Activated T-helper 17 cell treated with anti-CD3 and anti-CD28 coated beads, Interleukin-2, amount 50 U/mL, for 72 hours (primary cell): Measurements from ENCODE around the gene ETF1. TPM values are rescaled to one million over a fixed set of nuclear protein-coding genes. Genes with fewer than 3 reads are reported as not detected.
A peak's percentile ranks its signal among the peaks of the same experiment; 100 is the strongest.

Experiments
- ATAC-seq: fragments of 150-1000 bp; cut with Tn5 transposase; replicated peaks from 2 replicates; pipeline ENCODE4 v1.10.0; 2021; ENCODE audit warnings: mild to moderate bottlenecking, moderate library complexity
- H3K27ac Mint-ChIP-seq: one replicate; pipeline ENCODE4 v1.8.0; 2022; ENCODE audit warnings: mixed read lengths
- H3K27me3 Mint-ChIP-seq: one replicate; pipeline ENCODE4 v1.8.0; 2022; ENCODE audit warnings: mixed read lengths
- H3K36me3 Mint-ChIP-seq: one replicate; pipeline ENCODE4 v1.8.0; 2022; ENCODE audit warnings: low read depth, mild to moderate bottlenecking, mixed read lengths
- H3K4me1 Mint-ChIP-seq: one replicate; pipeline ENCODE4 v1.8.0; 2022; ENCODE audit warnings: mixed read lengths
- H3K4me3 Mint-ChIP-seq: one replicate; pipeline ENCODE4 v1.8.0; 2022; ENCODE audit warnings: mild to moderate bottlenecking, mixed read lengths
- H3K9me3 Mint-ChIP-seq: one replicate; pipeline ENCODE4 v1.8.0; 2022; ENCODE audit warnings: mixed read lengths
- total RNA-seq, 2 donors: library from RNA; stranded (reverse); gene quantifications; one replicate each; pipeline ENCODE4 v1.2.3, GENCODE V29; 2022

Gene ETF1
- total RNA-seq, 2 donors from 2014 or later: 73.0 to 159 TPM

DNA sequence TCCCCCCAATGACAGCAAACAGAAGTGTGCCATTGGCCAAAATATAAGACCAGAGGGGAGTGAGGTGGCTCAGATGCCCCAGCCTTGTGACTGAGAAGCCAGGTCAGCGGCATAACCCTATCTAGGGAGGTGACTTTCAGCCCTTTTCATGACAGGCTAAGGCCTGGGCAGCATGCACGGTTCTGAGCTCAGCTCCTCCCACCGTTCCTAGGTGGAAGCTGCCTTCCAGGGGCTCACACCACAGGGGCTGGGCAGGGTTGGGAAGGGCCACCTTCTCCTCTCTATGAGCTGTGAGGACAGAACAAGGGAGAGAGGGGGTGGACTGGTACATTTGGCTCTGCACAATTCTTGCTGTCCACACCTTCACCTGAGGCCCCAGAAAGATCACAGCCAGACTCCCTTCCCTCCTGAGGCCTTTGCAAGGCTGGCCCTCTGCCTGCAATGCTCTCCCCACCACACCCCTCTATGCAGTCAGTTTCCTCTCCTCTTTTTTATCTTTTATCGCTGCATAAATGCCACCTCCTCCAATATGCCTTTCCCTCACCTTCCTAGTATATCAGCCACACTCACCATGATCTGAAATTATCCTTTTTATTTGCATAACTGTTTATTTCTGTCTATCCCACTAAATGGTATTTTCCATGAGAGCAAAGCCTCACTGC is 82.9 kb downstream of the ETF1 start:
- peaks cover 3% of the 10 kb centered on the region for H3K9me3 Mint-ChIP-seq
- peak overlapping the region; percentile 99 for H3K27ac Mint-ChIP-seq
- H3K36me3 Mint-ChIP-seq: peaks cover 4% of the 10 kb centered on the region
- peak overlapping the region; percentile 87 for H3K4me3 Mint-ChIP-seq
- H3K4me1 Mint-ChIP-seq: peaks cover 29% of the 10 kb centered on the region
- no peaks in the 10 kb centered on the region for H3K27me3 Mint-ChIP-seq
- ATAC-seq: no peak

- peak overlapping the region; percentile 99 for H3K27ac Mint-ChIP-seq
Observed at GRCh38 chr5:138459311-138459933, 83.6 kb downstream of the ETF1 start.

GRCh38 chr5:138458856-138459255 is 84.2 kb downstream of the ETF1 start:
- ATAC-seq: peak; percentile 5
- peak overlapping the region; percentile 87 for H3K4me3 Mint-ChIP-seq
- peaks cover 29% of the 10 kb centered on the region for H3K4me1 Mint-ChIP-seq
- peak overlapping the region; percentile 99 for H3K27ac Mint-ChIP-seq
- H3K27me3 Mint-ChIP-seq: no peaks in the 10 kb centered on the region
- H3K36me3 Mint-ChIP-seq: no peaks in the 10 kb centered on the region
- peaks cover 3% of the 10 kb centered on the region for H3K9me3 Mint-ChIP-seq

More at GRCh38 chr5:138459311-138459933, 83.6 kb downstream of the ETF1 start:
- Mint-ChIP-seq H3K9me3 (peaks cover 3% of the 10 kb centered on the region), H3K4me1 (peaks cover 29% of the 10 kb centered on the region), H3K36me3 (no peaks in the 10 kb centered on the region), H3K27me3 (no peaks in the 10 kb centered on the region), H3K4me3 (peak overlapping the region; percentile 87)
- ATAC-seq: peak; percentile 75

GRCh38 chr5:138458384-138458783 is 84.7 kb downstream of the ETF1 start:
- peaks cover 29% of the 10 kb centered on the region for H3K4me1 Mint-ChIP-seq
- H3K9me3 Mint-ChIP-seq: peaks cover 3% of the 10 kb centered on the region
- no peak for ATAC-seq
- no peaks in the 10 kb centered on the region for H3K27me3 Mint-ChIP-seq
- H3K27ac Mint-ChIP-seq: peak overlapping the region; percentile 99
- no peaks in the 10 kb centered on the region for H3K36me3 Mint-ChIP-seq
- H3K4me3 Mint-ChIP-seq: peak overlapping the region; percentile 87

GRCh38 chr5:138457531-138458275 is 85.3 kb downstream of the ETF1 start:
- H3K27ac Mint-ChIP-seq: peak overlapping the region; percentile 84
- ATAC-seq: no peak
- H3K4me3 Mint-ChIP-seq: peak overlapping the region; percentile 87
- H3K36me3 Mint-ChIP-seq: no peaks in the 10 kb centered on the region
- peaks cover 3% of the 10 kb centered on the region for H3K9me3 Mint-ChIP-seq
- peaks cover 29% of the 10 kb centered on the region for H3K4me1 Mint-ChIP-seq
- no peaks in the 10 kb centered on the region for H3K27me3 Mint-ChIP-seq

Other genes starting within 250 kb of the ETF1 start
- gene CDC25C, start 211.4 kb downstream of the ETF1 start, total RNA-seq: 10 to 100 TPM; 11.5 to 19.7 TPM
- gene FAM53C, start 205.0 kb downstream of the ETF1 start, total RNA-seq: 10 to 100 TPM; 32.7 to 45.8 TPM
- gene KDM3B, start 190.6 kb downstream of the ETF1 start, total RNA-seq: 10 to 100 TPM; 42.1 to 51.4 TPM
- 1 to 10 TPM; 2.0 TPM for gene REEP2, start 104.2 kb downstream of the ETF1 start, total RNA-seq
- 10 to 100 TPM; 14.0 to 77.6 TPM for gene EGR1, start 77.8 kb downstream of the ETF1 start, total RNA-seq
- gene HSPA9, start 32.2 kb upstream of the ETF1 start, total RNA-seq: 100 to 1,000 TPM; 220 to 398 TPM
- gene CTNNA1, start 210.2 kb upstream of the ETF1 start, total RNA-seq: 10 to 100 TPM; 63.6 to 92.1 TPM